ENCODE measurements around the gene ATP9B.
A peak's percentile ranks its signal among the peaks of the same experiment; 100 is the strongest.

The ATP9B gene

DNA sequence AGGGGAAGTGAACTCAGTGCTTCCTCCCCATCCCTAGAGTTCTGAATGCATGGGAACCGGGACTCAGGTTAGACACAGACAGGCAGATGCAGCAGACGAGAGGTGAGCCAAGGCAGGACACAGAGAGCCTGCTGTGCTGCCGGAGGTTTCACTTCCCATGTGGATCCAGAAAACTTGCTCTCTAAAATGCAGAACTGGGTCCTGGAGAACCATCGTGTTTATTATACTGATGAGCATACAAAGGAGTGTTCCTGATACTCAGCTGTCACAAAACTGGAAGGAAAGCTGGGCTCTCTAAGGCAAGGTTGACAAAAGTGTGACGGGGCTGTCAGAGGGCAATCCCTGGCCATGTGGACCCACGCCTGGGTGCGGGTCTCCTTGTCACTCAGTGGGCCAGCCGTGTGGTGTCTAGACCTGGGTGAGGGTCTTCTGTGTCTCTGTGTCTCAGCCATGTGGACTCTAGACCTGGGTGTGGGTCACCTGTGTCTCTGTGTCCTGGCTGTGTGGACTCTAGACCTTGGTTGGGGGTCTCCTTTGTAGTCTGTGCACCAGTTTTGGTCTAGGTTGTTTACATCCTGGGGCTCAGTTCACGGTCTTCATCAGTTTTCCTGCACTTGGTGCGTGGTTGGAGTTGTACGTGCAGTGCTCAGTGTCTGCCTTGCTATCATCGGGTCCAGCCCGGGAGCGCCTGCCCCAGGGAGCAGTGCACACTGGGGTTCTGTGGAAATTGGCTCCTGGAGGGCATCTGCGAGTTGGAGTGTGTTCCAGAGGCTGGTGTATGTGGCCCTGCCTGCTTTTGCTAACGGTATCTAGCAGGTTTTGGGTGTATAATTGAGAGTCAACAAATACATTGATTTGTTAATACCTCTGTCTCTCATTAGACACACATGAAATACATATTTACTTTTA is 141.1 kb downstream of the ATP9B start:
- TF ChIP-seq, protein P1, sequence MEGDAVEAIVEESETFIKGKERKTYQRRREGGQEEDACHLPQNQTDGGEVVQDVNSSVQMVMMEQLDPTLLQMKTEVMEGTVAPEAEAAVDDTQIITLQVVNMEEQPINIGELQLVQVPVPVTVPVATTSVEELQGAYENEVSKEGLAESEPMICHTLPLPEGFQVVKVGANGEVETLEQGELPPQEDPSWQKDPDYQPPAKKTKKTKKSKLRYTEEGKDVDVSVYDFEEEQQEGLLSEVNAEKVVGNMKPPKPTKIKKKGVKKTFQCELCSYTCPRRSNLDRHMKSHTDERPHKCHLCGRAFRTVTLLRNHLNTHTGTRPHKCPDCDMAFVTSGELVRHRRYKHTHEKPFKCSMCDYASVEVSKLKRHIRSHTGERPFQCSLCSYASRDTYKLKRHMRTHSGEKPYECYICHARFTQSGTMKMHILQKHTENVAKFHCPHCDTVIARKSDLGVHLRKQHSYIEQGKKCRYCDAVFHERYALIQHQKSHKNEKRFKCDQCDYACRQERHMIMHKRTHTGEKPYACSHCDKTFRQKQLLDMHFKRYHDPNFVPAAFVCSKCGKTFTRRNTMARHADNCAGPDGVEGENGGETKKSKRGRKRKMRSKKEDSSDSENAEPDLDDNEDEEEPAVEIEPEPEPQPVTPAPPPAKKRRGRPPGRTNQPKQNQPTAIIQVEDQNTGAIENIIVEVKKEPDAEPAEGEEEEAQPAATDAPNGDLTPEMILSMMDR (conservative IDR thresholded peaks at IDR 0.05; ENCODE audit: control insufficient read depth, insufficient read depth, low read depth, low read length), result no peak
- no peak for DNase-seq (ENCODE audit: low read depth)
- H3K4me3 ChIP-seq (ENCODE audit: control insufficient read depth, low read depth, low read length), result no peak overlapping the region

- DNase-seq (ENCODE audit: low read depth), result peak; percentile 29
- no peak overlapping the region for H3K4me3 ChIP-seq (ENCODE audit: control insufficient read depth, low read depth, low read length)
- TF ChIP-seq, protein P1 (conservative IDR thresholded peaks at IDR 0.05; ENCODE audit: control insufficient read depth, insufficient read depth, low read depth, low read length), result no peak
Observed at GRCh38 chr18:79211844-79212243, 142.7 kb downstream of the ATP9B start.

GRCh38 chr18:79214056-79214455 is 144.9 kb downstream of the ATP9B start:
- no peak overlapping the region for H3K4me3 ChIP-seq (ENCODE audit: control insufficient read depth, low read depth, low read length)
- TF ChIP-seq, protein P1 (conservative IDR thresholded peaks at IDR 0.05; ENCODE audit: control insufficient read depth, insufficient read depth, low read depth, low read length), result no peak
- no peak for DNase-seq (ENCODE audit: low read depth)

DNA sequence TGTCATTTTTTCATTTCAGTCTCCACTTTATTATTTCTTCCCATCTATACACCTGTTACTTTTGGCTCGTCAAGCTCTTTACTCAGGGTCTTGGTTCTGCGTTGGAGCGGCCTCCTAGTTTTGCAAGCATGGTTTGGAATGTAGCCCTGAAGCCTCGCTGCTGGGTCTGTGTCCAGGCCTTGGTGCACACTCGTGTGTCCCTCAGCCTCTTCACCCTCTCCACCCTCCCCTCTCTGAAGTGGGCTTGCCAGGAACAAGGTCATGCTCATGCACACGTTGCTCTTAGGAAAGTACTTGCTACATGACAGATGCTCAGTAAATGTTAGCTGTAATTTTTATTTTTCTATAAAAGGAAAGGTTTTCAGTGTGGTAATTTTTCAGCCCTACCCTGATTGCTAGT is 147.0 kb downstream of the ATP9B start:
- TF ChIP-seq, protein P1 (conservative IDR thresholded peaks at IDR 0.05; ENCODE audit: control insufficient read depth, insufficient read depth, low read depth, low read length), result no peak

DNA sequence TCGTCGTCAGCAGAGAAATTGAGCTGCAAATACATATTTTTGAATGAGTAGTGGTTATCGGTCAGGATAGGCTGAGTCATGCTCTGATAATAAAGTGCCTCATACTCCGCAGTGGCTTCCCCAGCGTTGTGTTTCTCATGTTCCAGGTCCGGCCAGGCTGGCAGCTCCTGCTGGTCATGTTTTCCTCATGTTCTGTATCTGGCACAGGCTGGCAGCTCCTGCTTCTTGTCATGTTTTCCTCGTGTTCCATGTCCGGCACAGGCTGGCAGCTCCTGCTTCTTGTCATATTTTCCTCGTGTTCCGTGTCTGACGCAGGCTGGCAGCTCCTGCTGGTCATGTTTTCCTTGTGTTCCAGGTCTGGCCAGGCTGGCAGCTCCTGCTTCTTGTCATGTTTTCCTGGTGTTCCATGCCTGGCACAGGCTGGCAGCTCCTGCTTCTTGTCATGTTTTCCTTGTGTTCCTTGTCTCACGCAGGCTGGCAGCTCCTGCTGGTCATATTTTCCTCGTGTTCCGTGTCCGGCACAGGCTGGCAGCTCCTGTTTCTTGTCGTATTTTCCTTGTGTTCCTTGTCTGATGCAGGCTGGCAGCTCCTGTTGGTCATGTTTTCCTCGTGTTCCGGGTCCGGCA is 148.9 kb downstream of the ATP9B start:
- TF ChIP-seq, protein P1 (conservative IDR thresholded peaks at IDR 0.05; ENCODE audit: control insufficient read depth, insufficient read depth, low read depth, low read length), result no peak
- H3K4me3 ChIP-seq (ENCODE audit: control insufficient read depth, low read depth, low read length), result no peak overlapping the region
- no peak for DNase-seq (ENCODE audit: low read depth)

More for the DNA sequence above, 147.0 kb downstream of the ATP9B start:
- no peak for DNase-seq (ENCODE audit: low read depth)
- H3K4me3 ChIP-seq (ENCODE audit: control insufficient read depth, low read depth, low read length), result no peak overlapping the region

- no peak for DNase-seq (ENCODE audit: low read depth)
- no peak overlapping the region for H3K4me3 ChIP-seq (ENCODE audit: control insufficient read depth, low read depth, low read length)
- TF ChIP-seq, protein P1 (conservative IDR thresholded peaks at IDR 0.05; ENCODE audit: control insufficient read depth, insufficient read depth, low read depth, low read length), result no peak
Observed at GRCh38 chr18:79218605-79219190, 149.5 kb downstream of the ATP9B start.
